ENCODE measurements around the gene HSD17B12. TPM values are rescaled to one million over a fixed set of nuclear protein-coding genes. Genes with fewer than 3 reads are reported as not detected.
"Not testable (repeated sequence)": the region's sequence is repeated elsewhere in the genome, so short reads cannot be mapped to it uniquely, and the experiment has no call there.

HSD17B12 gene
- total and polyA plus RNA-seq, 8 donors, result 64.5 to 150 (median 78.1) TPM

DNA sequence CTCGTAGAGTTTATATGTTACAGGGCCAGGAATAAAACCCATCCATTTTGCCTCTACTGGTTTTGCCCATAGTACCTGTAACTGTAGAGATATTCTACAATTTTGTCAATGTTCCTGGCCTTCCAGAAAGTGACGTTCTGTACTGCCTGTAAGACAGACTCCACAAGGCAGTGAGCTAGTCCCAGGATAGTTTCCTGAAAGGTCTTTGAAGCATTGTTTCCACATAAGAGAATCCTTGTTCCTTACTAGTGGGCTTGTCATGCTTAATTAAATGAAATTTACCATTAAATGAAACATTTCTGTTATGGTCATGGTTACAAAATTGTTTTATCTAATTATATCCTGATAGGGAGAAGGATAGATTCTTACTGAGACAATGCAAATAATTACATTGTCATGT lies 80.4 kb downstream of the HSD17B12 start:
- intact Hi-C loops (cut with DNase I), result no loop called here
- DNase-seq (no peak), ATAC-seq (no peak)
- no peak overlapping the region for H3K27ac ChIP-seq
- H3K36me3 ChIP-seq, result peaks cover 0 to 28% of the 10 kb centered on the region in 2 donors
- no peak for TF ChIP-seq CTCF (IDR thresholded peaks at IDR 0.05)
- H3K9me3 ChIP-seq, result peaks cover 0 to 17% of the 10 kb centered on the region in 2 donors
- no peaks in the 10 kb centered on the region for H3K27me3 ChIP-seq
- no peak overlapping the region for H3K4me3 ChIP-seq
- H3K4me1 ChIP-seq, result peaks cover 0 to 7% of the 10 kb centered on the region in 2 donors

DNA sequence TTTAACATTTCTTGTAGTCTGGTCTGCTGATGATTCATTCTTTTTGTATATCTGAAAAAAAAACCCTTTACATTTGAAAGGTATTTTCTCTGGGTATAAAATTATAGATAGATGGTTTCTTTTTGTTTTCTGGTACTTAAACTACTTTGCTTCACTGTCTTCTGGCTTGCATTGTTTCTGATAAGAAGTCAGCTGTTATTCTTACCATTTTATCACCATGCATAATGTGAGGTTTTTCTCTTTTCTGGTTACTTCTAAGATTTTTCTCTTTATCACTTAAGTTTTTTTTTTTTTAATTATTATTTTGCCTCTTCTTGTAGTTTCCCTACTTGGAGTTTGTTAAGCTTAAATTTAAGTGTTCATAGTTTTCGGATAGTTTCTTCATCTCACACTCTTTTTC lies 84.7 kb downstream of the HSD17B12 start:
- DNase-seq (no peak), ATAC-seq (no peak)
- intact Hi-C loops (cut with DNase I), result no loop called here
- no peaks in the 10 kb centered on the region for H3K4me1 ChIP-seq
- no peak overlapping the region for H3K27ac ChIP-seq
- TF ChIP-seq CTCF (IDR thresholded peaks at IDR 0.05), result no peak
- no peaks in the 10 kb centered on the region for H3K27me3 ChIP-seq
- peaks cover 0 to 19% of the 10 kb centered on the region in 2 donors for H3K36me3 ChIP-seq
- H3K4me3 ChIP-seq, result no peak overlapping the region
- peaks cover 0 to 20% of the 10 kb centered on the region in 2 donors for H3K9me3 ChIP-seq

DNA sequence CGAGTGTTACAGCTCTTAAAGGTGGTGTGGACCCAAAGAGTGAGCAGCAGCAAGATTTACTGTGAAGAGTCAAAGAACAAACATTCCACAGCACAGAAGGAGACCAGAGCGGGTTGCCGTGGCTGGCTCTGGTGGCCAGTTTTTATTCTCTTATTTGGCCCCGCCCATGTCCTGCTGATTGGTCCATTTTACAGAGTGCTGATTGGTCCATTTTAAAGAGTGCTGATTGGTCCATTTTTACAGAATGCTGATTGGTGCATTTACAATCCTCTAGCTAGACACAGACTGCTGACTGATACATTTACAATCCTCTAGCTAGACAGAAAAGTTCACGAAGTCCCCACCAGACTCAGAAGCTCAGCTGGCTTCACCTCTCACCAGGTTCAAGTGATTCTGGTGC lies 88.1 kb downstream of the HSD17B12 start:
- DNase-seq; ATAC-seq; H3K27ac ChIP-seq; H3K4me3 ChIP-seq; intact Hi-C loops (cut with DNase I); H3K4me1 ChIP-seq; H3K27me3 ChIP-seq: not testable (repeated sequence)
- Histone ChIP-seq H3K9me3 (peaks cover 0 to 20% of the 10 kb centered on the region in 2 donors), H3K36me3 (peaks cover 0 to 11% of the 10 kb centered on the region in 2 donors)

GRCh38 chr11:43770173-43770572 lies 89.6 kb downstream of the HSD17B12 start:
- no peaks in the 10 kb centered on the region for H3K4me1 ChIP-seq
- H3K36me3 ChIP-seq, result peaks cover 0 to 16% of the 10 kb centered on the region in 2 donors
- intact Hi-C loops (cut with DNase I), result loop anchor here in 1 of 2 donors (10.0 kb wide), 1 partner anchor 85 kb away; the partner anchor contains the start of gene HSD17B12
- DNase-seq (no peak), ATAC-seq (peak; percentile 64)
- no peak overlapping the region for H3K27ac ChIP-seq
- no peaks in the 10 kb centered on the region for H3K27me3 ChIP-seq
- H3K4me3 ChIP-seq, result no peak overlapping the region
- H3K9me3 ChIP-seq, result peaks cover 0 to 11% of the 10 kb centered on the region in 2 donors
- TF ChIP-seq CTCF (IDR thresholded peaks at IDR 0.05), result no peak

GRCh38 chr11:43772733-43773132 lies 92.2 kb downstream of the HSD17B12 start:
- peaks cover 0 to 2% of the 10 kb centered on the region in 2 donors for H3K9me3 ChIP-seq
- no peak for ATAC-seq
- no peaks in the 10 kb centered on the region for H3K4me1 ChIP-seq
- intact Hi-C loops (cut with DNase I), result loop anchor here in 1 of 2 donors (10.0 kb wide), 1 partner anchor 88 kb away; the partner anchor contains the start of gene HSD17B12
- no peaks in the 10 kb centered on the region for H3K27me3 ChIP-seq
- TF ChIP-seq CTCF (IDR thresholded peaks at IDR 0.05), result no peak
- H3K27ac ChIP-seq, result no peak overlapping the region
- no peak overlapping the region for H3K4me3 ChIP-seq
- no peak for DNase-seq
- H3K36me3 ChIP-seq, result peaks cover 0 to 5% of the 10 kb centered on the region in 2 donors

GRCh38 chr11:43774786-43775185 lies 94.2 kb downstream of the HSD17B12 start:
- ATAC-seq (no peak), DNase-seq (no peak)
- no peak for TF ChIP-seq CTCF (IDR thresholded peaks at IDR 0.05)
- no peaks in the 10 kb centered on the region for H3K4me1 ChIP-seq
- H3K36me3 ChIP-seq, result peaks cover 0 to 5% of the 10 kb centered on the region in 2 donors
- H3K9me3 ChIP-seq, result peaks cover 0 to 2% of the 10 kb centered on the region in 2 donors
- H3K4me3 ChIP-seq, result no peak overlapping the region
- H3K27me3 ChIP-seq, result no peaks in the 10 kb centered on the region
- H3K27ac ChIP-seq, result no peak overlapping the region
- intact Hi-C loops (cut with DNase I), result loop anchor here in 1 of 2 donors (10.0 kb wide), 1 partner anchor 90 kb away; the partner anchor contains the start of gene HSD17B12

All from left lung (tissue), 10 donors.